Measurements from ENCODE around the gene TAF5. TPM values are rescaled to one million over a fixed set of nuclear protein-coding genes. Genes with fewer than 3 reads are reported as not detected.

TAF5 gene
- total RNA-seq, 1 experiment from 2014 or later: 4.2 TPM

DNA sequence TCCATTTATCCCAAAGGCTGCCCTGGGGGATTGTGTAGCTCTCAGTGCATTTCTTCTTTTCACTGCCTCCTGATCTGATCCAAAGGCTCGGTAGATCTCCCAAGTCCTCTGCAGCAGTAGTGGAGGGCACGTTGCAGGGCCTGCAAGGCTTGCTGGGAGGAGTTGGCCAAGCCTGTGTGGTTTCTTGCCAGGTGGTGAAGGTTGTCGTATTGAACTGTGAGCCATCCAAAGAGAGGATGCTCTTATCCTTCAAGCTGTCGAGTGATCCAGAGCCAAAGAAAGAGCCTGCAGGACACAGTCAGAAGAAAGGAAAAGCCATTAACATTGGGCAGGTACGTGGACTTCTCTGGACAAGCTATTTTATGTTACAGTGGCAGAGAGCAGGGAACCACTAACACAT, 49.8 kb downstream of the TAF5 start:
- no peak overlapping the region for H3K4me3 ChIP-seq
- no peaks in the 10 kb centered on the region; the same call in 1 of the 2 replicates for H4K20me1 ChIP-seq (ENCODE audit: insufficient read depth)
- no peak overlapping the region for H3K27ac ChIP-seq
- CTCF ChIA-PET: interaction anchor here (1.6 kb wide), 1 partner anchor 68 kb away, joined by 7 read pairs; no protein-coding TSS in a partner anchor
- no TSS peak for BruUV-seq (replicated peaks)
- no peaks in the 10 kb centered on the region for H3K9me2 ChIP-seq (ENCODE audit: insufficient read depth)
- DNase-seq: no peak
- intact Hi-C loops (cut with micrococcal nuclease; ENCODE audit: unreplicated experiment): loop anchor here (1.0 to 5.0 kb wide), 3 partner anchors 68 to 280 kb away; no protein-coding TSS in a partner anchor
- TF ChIP-seq, protein P1, sequence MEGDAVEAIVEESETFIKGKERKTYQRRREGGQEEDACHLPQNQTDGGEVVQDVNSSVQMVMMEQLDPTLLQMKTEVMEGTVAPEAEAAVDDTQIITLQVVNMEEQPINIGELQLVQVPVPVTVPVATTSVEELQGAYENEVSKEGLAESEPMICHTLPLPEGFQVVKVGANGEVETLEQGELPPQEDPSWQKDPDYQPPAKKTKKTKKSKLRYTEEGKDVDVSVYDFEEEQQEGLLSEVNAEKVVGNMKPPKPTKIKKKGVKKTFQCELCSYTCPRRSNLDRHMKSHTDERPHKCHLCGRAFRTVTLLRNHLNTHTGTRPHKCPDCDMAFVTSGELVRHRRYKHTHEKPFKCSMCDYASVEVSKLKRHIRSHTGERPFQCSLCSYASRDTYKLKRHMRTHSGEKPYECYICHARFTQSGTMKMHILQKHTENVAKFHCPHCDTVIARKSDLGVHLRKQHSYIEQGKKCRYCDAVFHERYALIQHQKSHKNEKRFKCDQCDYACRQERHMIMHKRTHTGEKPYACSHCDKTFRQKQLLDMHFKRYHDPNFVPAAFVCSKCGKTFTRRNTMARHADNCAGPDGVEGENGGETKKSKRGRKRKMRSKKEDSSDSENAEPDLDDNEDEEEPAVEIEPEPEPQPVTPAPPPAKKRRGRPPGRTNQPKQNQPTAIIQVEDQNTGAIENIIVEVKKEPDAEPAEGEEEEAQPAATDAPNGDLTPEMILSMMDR (conservative IDR thresholded peaks at IDR 0.05): no peak
- TF ChIP-seq EZH2 (IDR thresholded peaks at IDR 0.05; ENCODE audit: low read depth): no peak
- no peaks in the 10 kb centered on the region for H3K27me3 ChIP-seq (ENCODE audit: insufficient read depth, low read depth)
- H3F3A ChIP-seq (ENCODE audit: insufficient read depth, low read depth): no peaks in the 10 kb centered on the region
- no peaks in the 10 kb centered on the region for H3K79me2 ChIP-seq (ENCODE audit: low read depth)
- POLR2A ChIA-PET (ENCODE audit: unreplicated experiment): no interaction called here
- no peak overlapping the region for H2AFZ ChIP-seq
- H3K4me1 ChIP-seq (replicated peaks; ENCODE audit: insufficient read depth): no peaks in the 10 kb centered on the region
- no peaks in the 10 kb centered on the region for H3K9me3 ChIP-seq (ENCODE audit: insufficient read depth, low read depth)
- H3K36me3 ChIP-seq (ENCODE audit: low read depth): 0 out of 2 replicates have a peak, but pooled peaks cover 10% of the 10 kb centered on the region
- no peak overlapping the region for H3K4me2 ChIP-seq

DNA sequence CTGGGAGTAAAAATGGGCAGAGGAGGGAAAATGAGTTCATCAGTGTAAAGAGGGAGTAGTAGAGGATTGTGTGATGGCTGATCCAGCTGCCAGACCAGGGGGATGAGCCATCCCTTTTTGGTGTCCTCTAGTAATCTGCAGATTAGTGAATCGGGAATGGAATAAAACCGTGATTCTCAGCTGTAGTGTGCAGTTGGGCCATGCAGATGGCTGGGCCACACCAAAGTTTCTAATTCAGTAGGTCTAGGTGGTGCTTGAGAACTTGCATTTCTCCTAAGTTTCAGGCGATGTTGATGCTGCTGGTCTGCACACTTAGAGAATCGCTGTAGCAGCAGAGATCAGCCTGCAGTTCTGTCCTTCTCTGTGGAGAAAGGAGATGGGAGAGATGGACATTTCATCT, 51.3 kb downstream of the TAF5 start:
- H3K4me1 ChIP-seq (replicated peaks; ENCODE audit: insufficient read depth): no peaks in the 10 kb centered on the region
- H3K4me3 ChIP-seq: no peak overlapping the region
- no peak for DNase-seq
- 0 out of 2 replicates have a peak, but pooled peaks cover 10% of the 10 kb centered on the region for H3K36me3 ChIP-seq (ENCODE audit: low read depth)
- no peak overlapping the region for H2AFZ ChIP-seq
- no peaks in the 10 kb centered on the region for H3F3A ChIP-seq (ENCODE audit: insufficient read depth, low read depth)
- POLR2A ChIA-PET (ENCODE audit: unreplicated experiment): no interaction called here
- H3K27ac ChIP-seq: no peak overlapping the region
- no TSS peak for BruUV-seq (replicated peaks)
- H3K27me3 ChIP-seq (ENCODE audit: insufficient read depth, low read depth): no peaks in the 10 kb centered on the region
- no peak overlapping the region for H3K4me2 ChIP-seq
- no peaks in the 10 kb centered on the region for H3K9me2 ChIP-seq (ENCODE audit: insufficient read depth)
- no peaks in the 10 kb centered on the region for H3K9me3 ChIP-seq (ENCODE audit: insufficient read depth, low read depth)
- no peaks in the 10 kb centered on the region for H3K79me2 ChIP-seq (ENCODE audit: low read depth)
- H4K20me1 ChIP-seq (ENCODE audit: insufficient read depth): no peaks in the 10 kb centered on the region; the same call in 1 of the 2 replicates
- CTCF ChIA-PET: no interaction called here
- TF ChIP-seq, protein P1 (conservative IDR thresholded peaks at IDR 0.05): no peak
- no peak for TF ChIP-seq EZH2 (IDR thresholded peaks at IDR 0.05; ENCODE audit: low read depth)
- intact Hi-C loops (cut with micrococcal nuclease; ENCODE audit: unreplicated experiment): loop anchor here (5.0 kb wide), 1 partner anchor 278 kb away; no protein-coding TSS in a partner anchor

DNA sequence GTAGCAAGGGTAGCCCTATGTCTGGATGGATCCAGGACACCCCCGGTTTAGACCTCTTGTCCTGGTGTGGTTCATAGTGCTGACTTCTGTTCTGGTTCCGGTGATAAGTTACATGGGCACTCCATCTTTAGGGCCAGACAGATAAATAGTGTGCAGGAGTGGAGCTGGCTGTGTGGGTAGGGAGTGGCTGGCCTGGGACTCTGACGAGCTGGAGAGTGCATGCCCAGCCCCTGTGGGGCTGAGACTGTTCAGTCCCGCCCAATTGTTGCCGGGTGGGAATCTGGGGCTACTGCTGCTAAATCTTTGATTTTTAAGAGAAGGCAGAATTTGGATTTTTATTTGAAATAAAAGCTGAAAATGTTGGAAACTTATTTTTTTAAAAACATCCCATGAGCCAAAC, 56.0 kb downstream of the TAF5 start:
- no peak overlapping the region for H3K4me3 ChIP-seq
- POLR2A ChIA-PET (ENCODE audit: unreplicated experiment): no interaction called here
- H3K4me2 ChIP-seq: no peak overlapping the region
- no peak for TF ChIP-seq EZH2 (IDR thresholded peaks at IDR 0.05; ENCODE audit: low read depth)
- TF ChIP-seq, protein P1 (conservative IDR thresholded peaks at IDR 0.05): no peak
- no peak for DNase-seq
- intact Hi-C loops (cut with micrococcal nuclease; ENCODE audit: unreplicated experiment): no loop called here
- no peaks in the 10 kb centered on the region for H3K9me3 ChIP-seq (ENCODE audit: insufficient read depth, low read depth)
- 0 out of 2 replicates have a peak, but pooled peaks cover 3% of the 10 kb centered on the region for H3K36me3 ChIP-seq (ENCODE audit: low read depth)
- no peak overlapping the region for H3K27ac ChIP-seq
- no peaks in the 10 kb centered on the region for H3K27me3 ChIP-seq (ENCODE audit: insufficient read depth, low read depth)
- H3F3A ChIP-seq (ENCODE audit: insufficient read depth, low read depth): no peaks in the 10 kb centered on the region
- CTCF ChIA-PET: no interaction called here
- H4K20me1 ChIP-seq (ENCODE audit: insufficient read depth): no peaks in the 10 kb centered on the region
- H3K4me1 ChIP-seq (replicated peaks; ENCODE audit: insufficient read depth): no peaks in the 10 kb centered on the region
- no peak overlapping the region for H2AFZ ChIP-seq
- H3K9me2 ChIP-seq (ENCODE audit: insufficient read depth): no peaks in the 10 kb centered on the region
- H3K79me2 ChIP-seq (ENCODE audit: low read depth): no peaks in the 10 kb centered on the region
- no TSS peak for BruUV-seq (replicated peaks)
